Measurements from ENCODE around the gene SLC6A13. TPM values are rescaled to one million over a fixed set of nuclear protein-coding genes. Genes with fewer than 3 reads are reported as not detected.

The SLC6A13 gene
- total RNA-seq, 1 experiment from 2014 or later: 0.72 TPM

DNA sequence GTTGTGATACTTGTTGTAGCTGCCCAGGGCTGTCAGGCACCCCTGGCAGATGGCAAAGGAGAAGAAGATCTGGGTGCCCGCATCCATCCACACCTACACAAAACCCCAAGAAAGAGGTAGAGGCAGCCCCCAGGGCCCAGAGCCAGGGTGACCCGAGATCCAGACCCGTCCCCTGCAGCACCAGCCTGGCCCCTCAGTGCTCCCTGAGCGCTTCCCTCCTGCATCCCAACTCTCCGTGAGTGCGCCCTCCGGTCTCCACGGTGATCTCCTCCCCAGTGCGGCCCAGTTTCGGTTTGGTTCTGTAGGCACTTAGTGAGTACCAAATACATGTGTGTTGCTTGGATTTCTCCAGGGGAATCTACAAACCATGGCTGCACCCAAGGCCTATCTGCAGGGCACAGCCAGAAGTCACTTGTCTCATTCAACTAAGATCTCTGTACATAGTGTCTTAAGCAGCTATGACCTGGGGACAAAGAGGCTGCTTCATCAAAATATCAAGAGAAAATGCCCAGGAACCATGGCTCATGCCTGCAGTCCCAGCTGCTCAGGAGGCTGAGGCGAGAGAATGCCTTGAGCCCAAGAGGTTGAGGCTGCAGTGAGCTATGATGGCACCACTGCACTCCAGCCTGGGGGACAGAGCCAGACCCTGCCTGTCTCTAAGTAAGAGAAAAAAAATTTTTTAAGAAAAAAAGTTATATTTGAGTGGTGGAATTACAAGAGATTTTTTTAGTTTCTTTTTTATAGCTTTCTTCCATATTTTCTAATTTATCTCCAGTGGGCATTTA is 64.5 kb downstream of the SLC6A13 start:
- Mint-ChIP-seq H3K27me3 (ENCODE audit: insufficient read depth, unreplicated experiment) (peaks cover 74% of the 10 kb centered on the region), H3K4me3 (ENCODE audit: unreplicated experiment) (no peak overlapping the region), H3K27ac (ENCODE audit: low read depth, unreplicated experiment) (no peak overlapping the region), H3K36me3 (ENCODE audit: insufficient read depth, unreplicated experiment) (peaks cover 6% of the 10 kb centered on the region), H3K9me3 (ENCODE audit: unreplicated experiment) (no peaks in the 10 kb centered on the region), H3K4me1 (ENCODE audit: insufficient read depth, unreplicated experiment) (no peaks in the 10 kb centered on the region)
- TF ChIP-seq, protein P1, sequence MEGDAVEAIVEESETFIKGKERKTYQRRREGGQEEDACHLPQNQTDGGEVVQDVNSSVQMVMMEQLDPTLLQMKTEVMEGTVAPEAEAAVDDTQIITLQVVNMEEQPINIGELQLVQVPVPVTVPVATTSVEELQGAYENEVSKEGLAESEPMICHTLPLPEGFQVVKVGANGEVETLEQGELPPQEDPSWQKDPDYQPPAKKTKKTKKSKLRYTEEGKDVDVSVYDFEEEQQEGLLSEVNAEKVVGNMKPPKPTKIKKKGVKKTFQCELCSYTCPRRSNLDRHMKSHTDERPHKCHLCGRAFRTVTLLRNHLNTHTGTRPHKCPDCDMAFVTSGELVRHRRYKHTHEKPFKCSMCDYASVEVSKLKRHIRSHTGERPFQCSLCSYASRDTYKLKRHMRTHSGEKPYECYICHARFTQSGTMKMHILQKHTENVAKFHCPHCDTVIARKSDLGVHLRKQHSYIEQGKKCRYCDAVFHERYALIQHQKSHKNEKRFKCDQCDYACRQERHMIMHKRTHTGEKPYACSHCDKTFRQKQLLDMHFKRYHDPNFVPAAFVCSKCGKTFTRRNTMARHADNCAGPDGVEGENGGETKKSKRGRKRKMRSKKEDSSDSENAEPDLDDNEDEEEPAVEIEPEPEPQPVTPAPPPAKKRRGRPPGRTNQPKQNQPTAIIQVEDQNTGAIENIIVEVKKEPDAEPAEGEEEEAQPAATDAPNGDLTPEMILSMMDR (IDR thresholded peaks at IDR 0.05; ENCODE audit: unreplicated experiment): no peak
- no TSS peak for BruUV-seq (replicated peaks)
- intact Hi-C loops (cut with micrococcal nuclease): no loop called here
- DNase-seq (ENCODE audit: unreplicated experiment): no peak
- CTCF ChIA-PET: no interaction called here
- POLR2A ChIA-PET: no interaction called here

- BruUV-seq (replicated peaks): no TSS peak
- intact Hi-C loops (cut with micrococcal nuclease): no loop called here
- no peak for DNase-seq (ENCODE audit: unreplicated experiment)
- TF ChIP-seq, protein P1 (IDR thresholded peaks at IDR 0.05; ENCODE audit: unreplicated experiment): no peak
- ChIA-PET POLR2A (no interaction called here), CTCF (no interaction called here)
- no peaks in the 10 kb centered on the region for H3K4me1 Mint-ChIP-seq (ENCODE audit: insufficient read depth, unreplicated experiment)
- H3K27ac Mint-ChIP-seq (ENCODE audit: low read depth, unreplicated experiment): no peak overlapping the region
- H3K9me3 Mint-ChIP-seq (ENCODE audit: unreplicated experiment): no peaks in the 10 kb centered on the region
- peaks cover 74% of the 10 kb centered on the region for H3K27me3 Mint-ChIP-seq (ENCODE audit: insufficient read depth, unreplicated experiment)
- H3K36me3 Mint-ChIP-seq (ENCODE audit: insufficient read depth, unreplicated experiment): no peaks in the 10 kb centered on the region
- H3K4me3 Mint-ChIP-seq (ENCODE audit: unreplicated experiment): no peak overlapping the region
These were observed 65.3 kb downstream of the SLC6A13 start for GRCh38 chr12:197347-197746.

DNA sequence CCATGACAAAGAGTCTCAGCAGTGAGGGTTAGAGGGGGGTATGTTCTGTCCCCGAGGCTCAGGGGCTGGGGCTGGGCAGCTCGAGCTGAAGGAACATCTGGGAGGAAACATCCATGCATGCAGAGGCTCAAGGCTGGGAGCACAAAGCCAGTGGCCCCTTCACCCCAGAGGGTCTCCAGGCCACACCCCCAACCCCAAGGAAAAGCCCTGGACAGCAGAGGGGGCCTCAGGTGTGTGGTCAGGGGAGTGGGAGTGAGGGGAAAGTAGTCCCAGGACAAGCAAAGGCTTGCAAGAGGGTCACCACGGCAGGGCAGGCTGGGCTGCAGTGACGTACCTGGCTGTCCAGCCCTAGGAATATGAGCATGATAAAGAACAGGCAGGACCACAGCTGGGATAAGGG is 66.2 kb downstream of the SLC6A13 start:
- peaks cover 74% of the 10 kb centered on the region for H3K27me3 Mint-ChIP-seq (ENCODE audit: insufficient read depth, unreplicated experiment)
- POLR2A ChIA-PET: no interaction called here

GRCh38 chr12:195951-196350 is 66.7 kb downstream of the SLC6A13 start:
- intact Hi-C loops (cut with micrococcal nuclease): no loop called here
- TF ChIP-seq, protein P1 (IDR thresholded peaks at IDR 0.05; ENCODE audit: unreplicated experiment): no peak
- BruUV-seq (replicated peaks): no TSS peak
- ChIA-PET POLR2A (no interaction called here), CTCF (no interaction called here)
- Mint-ChIP-seq H3K4me3 (ENCODE audit: unreplicated experiment) (no peak overlapping the region), H3K9me3 (ENCODE audit: unreplicated experiment) (no peaks in the 10 kb centered on the region), H3K27me3 (ENCODE audit: insufficient read depth, unreplicated experiment) (peaks cover 70% of the 10 kb centered on the region), H3K4me1 (ENCODE audit: insufficient read depth, unreplicated experiment) (no peaks in the 10 kb centered on the region), H3K27ac (ENCODE audit: low read depth, unreplicated experiment) (no peak overlapping the region), H3K36me3 (ENCODE audit: insufficient read depth, unreplicated experiment) (peaks cover 3% of the 10 kb centered on the region)
- DNase-seq (ENCODE audit: unreplicated experiment): no peak

More for the DNA sequence above, 66.2 kb downstream of the SLC6A13 start:
- Mint-ChIP-seq H3K9me3 (ENCODE audit: unreplicated experiment) (no peaks in the 10 kb centered on the region), H3K27ac (ENCODE audit: low read depth, unreplicated experiment) (no peak overlapping the region), H3K36me3 (ENCODE audit: insufficient read depth, unreplicated experiment) (no peaks in the 10 kb centered on the region), H3K4me3 (ENCODE audit: unreplicated experiment) (no peak overlapping the region), H3K4me1 (ENCODE audit: insufficient read depth, unreplicated experiment) (no peaks in the 10 kb centered on the region)
- TF ChIP-seq, protein P1 (IDR thresholded peaks at IDR 0.05; ENCODE audit: unreplicated experiment): no peak
- intact Hi-C loops (cut with micrococcal nuclease): no loop called here
- CTCF ChIA-PET: no interaction called here
- BruUV-seq (replicated peaks): no TSS peak
- DNase-seq (ENCODE audit: unreplicated experiment): no peak

Data from MCF 10A (cell line).